Suprapubic skin (tissue), 4 donors: ENCODE measurements around the gene PATL1. TPM values are rescaled to one million over a fixed set of nuclear protein-coding genes. Genes with fewer than 3 reads are reported as not detected.

ENCODE experiments used
- DNase-seq, 2 donors: peaks; one replicate each; pipeline ENCODE4 v3.0.0-alpha.2; 2019; ENCODE audit warnings: low spot score in 2 of 2
- H3K27ac ChIP-seq: fragments of 200-600 bp; sonication (generic); one replicate; pipeline ENCODE4 v1.5.1; 2019
- H3K27me3 ChIP-seq: fragments of 200-600 bp; sonication (generic); one replicate; pipeline ENCODE4 v1.5.1; 2019
- H3K36me3 ChIP-seq: fragments of 200-600 bp; sonication (generic); one replicate; pipeline ENCODE4 v1.5.1; 2019
- H3K4me1 ChIP-seq: fragments of 200-600 bp; sonication (generic); one replicate; pipeline ENCODE4 v1.5.1; 2019
- H3K4me3 ChIP-seq: fragments of 200-600 bp; sonication (generic); one replicate; pipeline ENCODE4 v1.5.1; 2019; ENCODE audit warnings: mild to moderate bottlenecking
- H3K9me3 ChIP-seq: fragments of 200-600 bp; sonication (generic); one replicate; pipeline ENCODE4 v1.5.1; 2019
- CTCF ChIP-seq, 2 donors: fragments of 200-600 bp in 1 of 2; fragments of 450-650 bp in 1 of 2; sonication (generic) in 1 of 2; IDR thresholded peaks; one replicate each; pipeline ENCODE4 v1.5.1; 2016 to 2019; ENCODE audit warnings: antibody characterized with exemption in 2 of 2, mild to moderate bottlenecking in 1 of 2, moderate library complexity in 1 of 2
- EP300 ChIP-seq: sonication (generic); formaldehyde crosslinking; IDR thresholded peaks from one replicate; pipeline ENCODE4 v1.6.1; 2017; ENCODE audit warnings: antibody characterized with exemption
- POLR2A ChIP-seq, 2 donors: fragments of 450-650 bp; IDR thresholded peaks; one replicate each; pipeline ENCODE4 v1.6.1; 2017; ENCODE audit warnings: antibody characterized with exemption in 2 of 2, mild to moderate bottlenecking in 2 of 2, moderate library complexity in 2 of 2
- POLR2AphosphoS5 ChIP-seq, 3 donors: sonication (generic); formaldehyde crosslinking; IDR thresholded peaks; one replicate each; pipeline ENCODE4 v1.6.1; 2017; ENCODE audit warnings: antibody characterized with exemption in 3 of 3
- WGBS: methylation state at CpG from one replicate; pipeline ENCODE4 v1.1.5; 2018; 5-methylcytosine and 5-hydroxymethylcytosine counted together
- total RNA-seq, 4 donors: library from RNA; depleted of rRNA; stranded (reverse); fragments of >200 nt; gene quantifications; one replicate each; pipeline ENCODE4 v1.1.0, GENCODE V29; 2016

The PATL1 gene
- total RNA-seq, 4 donors from 2014 or later = 14.3 to 23.2 (median 19.2) TPM

GRCh38 chr11:59666969-59667368 lies 1.9 kb downstream of the PATL1 start:
- no peak for DNase-seq
- TF ChIP-seq POLR2A (IDR thresholded peaks at IDR 0.05) (no peak), CTCF (IDR thresholded peaks at IDR 0.05) (no peak), EP300 (no peak), POLR2AphosphoS5 (IDR thresholded peaks at IDR 0.05) (no peak)
- WGBS = 27% methylated on average over 1 of the region's 1 CpG
- peaks cover 35% of the 10 kb centered on the region for H3K36me3 ChIP-seq
- H3K4me3 ChIP-seq = no peak overlapping the region
- peaks cover 32% of the 10 kb centered on the region for H3K4me1 ChIP-seq
- no peak overlapping the region for H3K27ac ChIP-seq
- no peaks in the 10 kb centered on the region for H3K27me3 ChIP-seq
- H3K9me3 ChIP-seq = no peaks in the 10 kb centered on the region

- H3K27ac ChIP-seq = no peak overlapping the region
- no peak for TF ChIP-seq POLR2AphosphoS5 (IDR thresholded peaks at IDR 0.05)
- no peak for TF ChIP-seq POLR2A (IDR thresholded peaks at IDR 0.05)
- no peak for TF ChIP-seq EP300
- no peak for TF ChIP-seq CTCF (IDR thresholded peaks at IDR 0.05)
Measured at GRCh38 chr11:59660621-59661020, 8.2 kb downstream of the PATL1 start.

DNA sequence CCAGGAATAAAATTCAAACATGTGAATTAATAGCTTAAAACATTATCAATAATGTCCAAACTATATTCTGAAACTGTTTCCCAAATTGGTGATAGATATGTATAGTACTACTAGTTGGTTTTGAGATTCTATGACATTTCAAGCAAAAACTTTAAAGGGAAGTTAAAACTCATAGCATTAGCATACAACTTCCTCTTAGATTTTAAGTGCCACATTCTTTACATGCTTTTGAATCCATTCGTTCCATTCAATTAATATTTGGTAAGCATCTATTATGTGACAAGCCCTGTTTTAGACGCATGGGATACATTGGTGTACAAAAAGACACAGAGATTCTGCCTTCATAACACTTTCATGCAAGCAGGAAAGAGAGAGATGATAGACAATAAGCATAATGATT lies 8.9 kb downstream of the PATL1 start:
- no peak overlapping the region for H3K27ac ChIP-seq
- WGBS = 70% methylated on average over 2 of the region's 2 CpGs
- H3K9me3 ChIP-seq = no peaks in the 10 kb centered on the region

More at GRCh38 chr11:59660621-59661020, 8.2 kb downstream of the PATL1 start:
- WGBS = 96% methylated on average over 1 of the region's 1 CpG
- Histone ChIP-seq H3K27me3 (no peaks in the 10 kb centered on the region), H3K4me3 (no peak overlapping the region), H3K4me1 (peaks cover 11% of the 10 kb centered on the region), H3K9me3 (no peaks in the 10 kb centered on the region), H3K36me3 (peaks cover 83% of the 10 kb centered on the region)
- DNase-seq = no peak

GRCh38 chr11:59658036-59658435 lies 10.8 kb downstream of the PATL1 start:
- H3K9me3 ChIP-seq = no peaks in the 10 kb centered on the region
- WGBS = 91% methylated on average over 5 of the region's 5 CpGs
- peaks cover 88% of the 10 kb centered on the region for H3K36me3 ChIP-seq
- no peak for DNase-seq
- H3K4me1 ChIP-seq = peaks cover 11% of the 10 kb centered on the region
- H3K27me3 ChIP-seq = no peaks in the 10 kb centered on the region
- no peak for TF ChIP-seq CTCF (IDR thresholded peaks at IDR 0.05)
- H3K27ac ChIP-seq = no peak overlapping the region
- H3K4me3 ChIP-seq = no peak overlapping the region

More for the DNA sequence above, 8.9 kb downstream of the PATL1 start:
- TF ChIP-seq CTCF (IDR thresholded peaks at IDR 0.05) (no peak), POLR2AphosphoS5 (IDR thresholded peaks at IDR 0.05) (no peak), POLR2A (IDR thresholded peaks at IDR 0.05) (no peak), EP300 (no peak)
- Histone ChIP-seq H3K4me3 (no peak overlapping the region), H3K27me3 (no peaks in the 10 kb centered on the region), H3K4me1 (peaks cover 11% of the 10 kb centered on the region), H3K36me3 (peaks cover 86% of the 10 kb centered on the region)
- no peak for DNase-seq

DNA sequence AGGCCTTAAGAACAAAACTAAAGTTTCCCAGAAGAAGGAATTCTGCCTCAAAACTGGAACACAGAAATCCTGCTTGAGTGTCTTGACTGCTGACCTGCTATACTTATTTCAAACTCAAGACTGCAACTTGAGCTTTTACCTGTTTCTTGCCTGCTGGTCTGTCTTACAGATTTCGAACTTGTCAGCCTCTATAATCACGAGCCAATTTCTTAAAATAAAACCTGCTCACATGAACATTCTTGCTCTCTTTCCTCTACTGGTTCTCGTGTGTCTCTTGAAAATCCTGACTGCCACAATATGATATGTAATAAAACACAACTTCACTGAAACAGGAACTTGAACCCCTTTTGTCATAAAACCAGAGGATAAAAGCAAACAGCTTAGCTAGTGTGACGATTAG lies 13.9 kb downstream of the PATL1 start:
- no peaks in the 10 kb centered on the region for H3K9me3 ChIP-seq
- no peaks in the 10 kb centered on the region for H3K27me3 ChIP-seq
- peaks cover under 1% of the 10 kb centered on the region for H3K4me1 ChIP-seq
- 89% methylated on average over 4 of the region's 4 CpGs for WGBS
- H3K4me3 ChIP-seq = no peak overlapping the region
- H3K27ac ChIP-seq = no peak overlapping the region
- peaks cover 97% of the 10 kb centered on the region for H3K36me3 ChIP-seq
- TF ChIP-seq POLR2A (IDR thresholded peaks at IDR 0.05) (no peak), POLR2AphosphoS5 (IDR thresholded peaks at IDR 0.05) (no peak), CTCF (IDR thresholded peaks at IDR 0.05) (no peak), EP300 (no peak)
- DNase-seq = no peak
